A549 (cell line): ENCODE measurements around the gene MYO6. TPM values are rescaled to one million over a fixed set of nuclear protein-coding genes. Genes with fewer than 3 reads are reported as not detected.

Source experiments
- ATAC-seq, 2 experiments: fragments of 200-7000 bp in 1 of 2; fragments of >200 bp in 1 of 2; cut with Nextera tagmentation in 1 of 2; cut with Tn5 transposase in 1 of 2; 3 replicates each; pipeline versions ENCODE4 v1.8.0 to v1.9.1; 2018 to 2020; ENCODE audit warnings: mild to moderate bottlenecking in 1 of 2, moderate library complexity in 1 of 2
- CTCF ChIA-PET: fragments of 300-600 bp; sonication (Branson Sonifier 250); formaldehyde crosslinking; extraction: SDS; loops from one replicate; lab custom pipeline; 2021; ENCODE audit warnings: antibody characterized with exemption, inconsistent platforms; lab: Yijun Ruan, JAX
- POLR2A ChIA-PET: fragments of 350-600 bp; formaldehyde crosslinking; extraction: SDS; loops from one replicate; lab custom pipeline; 2021; ENCODE audit warnings: antibody characterized with exemption, inconsistent platforms; lab: Yijun Ruan, JAX
- DNase-seq, 2 experiments: peaks; one replicate each; pipeline versions ENCODE4 v3.0.0 to v3.0.0-alpha.2; 2011 to 2016; ENCODE audit warnings: low read depth in 1 of 2, low spot score in 1 of 2
- FAIRE-seq: peaks from 2 replicates; lab custom pipeline; 2011; peaks lifted over from hg19 to GRCh38; lab: Jason Lieb, UNC
- H3K27ac ChIP-seq, 2 experiments: fragments of >200 bp; sonication (Bioruptor Twin); formaldehyde crosslinking; 3 replicates each; pipeline ENCODE4 v1.5.1; 2016 to 2017
- H3K4me1 ChIP-seq: fragments of >200 bp; sonication (Bioruptor Twin); formaldehyde crosslinking; 3 replicates; pipeline ENCODE4 v1.6.1; 2016
- H3K4me2 ChIP-seq: fragments of >200 bp; sonication (Bioruptor Twin); formaldehyde crosslinking; 3 replicates; pipeline ENCODE4 v1.6.1; 2016
- H3K4me3 ChIP-seq: fragments of >200 bp; sonication (Bioruptor Twin); formaldehyde crosslinking; 3 replicates; pipeline ENCODE4 v1.5.1; 2016
- H3K9me3 ChIP-seq: fragments of >200 bp; sonication (Bioruptor Twin); formaldehyde crosslinking; 3 replicates; pipeline ENCODE4 v1.6.1; 2016
- ATOH8 ChIP-seq: fragments of 250-450 bp; sonication (Bioruptor Pico); IDR thresholded peaks from 2 replicates; pipeline ENCODE4 v1.5.0; 2020; ENCODE audit warnings: low read depth, mild to moderate bottlenecking, moderate library complexity
- BCL3 ChIP-seq: fragments of >200 bp; sonication (Bioruptor Twin); formaldehyde crosslinking; IDR thresholded peaks from 3 replicates; pipeline ENCODE4 v1.6.1; 2016
- BHLHE40 ChIP-seq: IDR thresholded peaks from 2 replicates; pipeline ENCODE4 v1.6.1; 2012; ENCODE audit warnings: low read depth, low read length, inconsistent platforms
- CBX8 ChIP-seq: fragments of 200-600 bp; sonication (generic); IDR thresholded peaks from 2 replicates; pipeline ENCODE4 v1.6.1; 2016
- CEBPB ChIP-seq, 2 experiments: fragments of >200 bp in 1 of 2; sonication (Bioruptor Twin) in 1 of 2; formaldehyde crosslinking in 1 of 2; IDR thresholded peaks; 2 replicates each; pipeline ENCODE4 v1.6.1; 2012 to 2016
- CHD4 ChIP-seq: fragments of 200-600 bp; sonication (generic); IDR thresholded peaks from 2 replicates; pipeline ENCODE4 v1.6.1; 2016; ENCODE audit warnings: antibody characterized with exemption, mild to moderate bottlenecking, borderline replicate concordance
- EP300 ChIP-seq, 2 experiments: fragments of >200 bp; sonication (Bioruptor Twin); formaldehyde crosslinking; IDR thresholded peaks; 2 replicates in 1 of 2; 3 replicates in 1 of 2; pipeline ENCODE4 v1.6.1; 2016 to 2017
- ESRRA ChIP-seq: fragments of 150-350 bp; IDR thresholded peaks from 2 replicates; pipeline ENCODE4 v1.6.1; 2014; ENCODE audit warnings: mild to moderate bottlenecking, low read length, borderline replicate concordance
- FOSB ChIP-seq: fragments of 250-450 bp; sonication (Bioruptor Pico); IDR thresholded peaks from 2 replicates; pipeline ENCODE4 v1.5.0; 2020; ENCODE audit warnings: mild to moderate bottlenecking, moderate library complexity
- FOSL2 ChIP-seq, 2 experiments: fragments of 450-650 bp in 1 of 2; fragments of >200 bp in 1 of 2; sonication (Bioruptor Twin) in 1 of 2; formaldehyde crosslinking; IDR thresholded peaks; 2 replicates each; pipeline versions ENCODE4 v1.5.0 to v1.6.1; 2016 to 2020; ENCODE audit warnings: mild to moderate bottlenecking in 1 of 2, moderate library complexity in 1 of 2
- HDAC2 ChIP-seq: fragments of 200-600 bp; sonication (generic); IDR thresholded peaks from 2 replicates; pipeline ENCODE4 v1.6.1; 2016
- HMGXB4 ChIP-seq: fragments of 250-450 bp; sonication (Bioruptor Pico); IDR thresholded peaks from 2 replicates; pipeline ENCODE4 v1.5.0; 2021; ENCODE audit warnings: mild to moderate bottlenecking, moderate library complexity, borderline replicate concordance
- JUN ChIP-seq, 2 experiments: fragments of >200 bp; sonication (Bioruptor Twin); formaldehyde crosslinking; IDR thresholded peaks; 2 replicates in 1 of 2; 3 replicates in 1 of 2; pipeline ENCODE4 v1.6.1; 2016 to 2017
- JUNB ChIP-seq: fragments of >200 bp; sonication (Bioruptor Twin); formaldehyde crosslinking; IDR thresholded peaks from 2 replicates; pipeline ENCODE4 v1.6.1; 2016
- KDM5A ChIP-seq: fragments of 200-600 bp; sonication (generic); IDR thresholded peaks from 2 replicates; pipeline ENCODE4 v1.6.1; 2016; ENCODE audit warnings: antibody characterized with exemption, mild to moderate bottlenecking
- MAX ChIP-seq: IDR thresholded peaks from 2 replicates; pipeline ENCODE4 v1.6.1; 2012
- MYC ChIP-seq: IDR thresholded peaks from 2 replicates; pipeline ENCODE4 v1.6.1; 2012; ENCODE audit warnings: mild to moderate bottlenecking, inconsistent platforms, low read length, improper control_type of control experiment, borderline replicate concordance
- NR3C1 ChIP-seq: fragments of >200 bp; sonication (Bioruptor Twin); formaldehyde crosslinking; IDR thresholded peaks from 3 replicates; pipeline ENCODE4 v1.6.1; 2017
- POLR2AphosphoS2 ChIP-seq: conservative IDR thresholded peaks from 2 replicates; pipeline ENCODE4 v1.6.1; 2012; ENCODE audit warnings: low read length, improper control_type of control experiment, inconsistent platforms
- REST ChIP-seq: fragments of 200-600 bp; sonication (generic); IDR thresholded peaks from 2 replicates; pipeline ENCODE4 v1.6.1; 2016; ENCODE audit warnings: antibody characterized with exemption, mild to moderate bottlenecking, moderate library complexity
- RFX5 ChIP-seq: fragments of 450-650 bp; IDR thresholded peaks from 2 replicates; pipeline ENCODE4 v1.7.1; 2014; ENCODE audit warnings: antibody characterized with exemption, mild to moderate bottlenecking, moderate library complexity
- RNF2 ChIP-seq: fragments of 200-600 bp; sonication (generic); IDR thresholded peaks from 2 replicates; pipeline ENCODE4 v1.6.1; 2016; ENCODE audit warnings: low read depth, mild to moderate bottlenecking, antibody characterized with exemption, moderate library complexity, borderline replicate concordance
- SREBF2 ChIP-seq: fragments of 450-650 bp; IDR thresholded peaks from 2 replicates; pipeline ENCODE4 v1.6.1; 2014; ENCODE audit warnings: mild to moderate bottlenecking, moderate library complexity
- TFCP2L1 ChIP-seq: fragments of 250-450 bp; sonication (Bioruptor Pico); IDR thresholded peaks from 2 replicates; pipeline ENCODE4 v1.5.0; 2021; ENCODE audit warnings: mild to moderate bottlenecking
- USF2 ChIP-seq: fragments of 450-650 bp; IDR thresholded peaks from 2 replicates; pipeline ENCODE4 v1.6.1; 2014; ENCODE audit warnings: antibody characterized with exemption
- ZNF302 ChIP-seq: fragments of 250-450 bp; sonication (Bioruptor Pico); IDR thresholded peaks from 2 replicates; pipeline ENCODE4 v1.9.0; 2021; ENCODE audit warnings: inconsistent platforms, mild to moderate bottlenecking, moderate library complexity
- ZSCAN20 ChIP-seq: fragments of 250-450 bp; sonication (Bioruptor Pico); IDR thresholded peaks from 2 replicates; pipeline ENCODE4 v1.8.0; 2022; ENCODE audit warnings: mild to moderate bottlenecking, moderate library complexity
- WGBS: methylation state at CpG from one replicate; pipeline ENCODE4 v1.1.6; 2017; ENCODE audit errors: missing lambda C conversion rate; 5-methylcytosine and 5-hydroxymethylcytosine counted together
- polyA plus RNA-seq, 4 experiments: library from polyadenylated mRNA; depleted of rRNA in 3 of 4; stranded (reverse); fragments of >200 nt; fragmentation: RNase III in 1 of 4; extraction: RNeasy Plus Mini Kit Qiagen cat#74134 plus additional on column Dnase treatment in 1 of 4; gene quantifications; 2 replicates in 3 of 4; 3 replicates in 1 of 4; pipeline ENCODE4 v1.2.3, GENCODE V29; 2011 to 2017

The MYO6 gene
- polyA plus RNA-seq, 2 of the 4 experiments (the other 2 are of a cell fraction), result 10.8 to 17.3 TPM

GRCh38 chr6:75963569-75963968 lies 214.5 kb downstream of the MYO6 start:
- H3K4me2 ChIP-seq, result no peak overlapping the region
- DNase-seq, result no peak
- CTCF ChIA-PET, result no interaction called here
- TF ChIP-seq KDM5A, result no peak
- no peak for TF ChIP-seq CEBPB (IDR thresholded peaks at IDR 0.05)
- TF ChIP-seq MAX, result no peak
- TF ChIP-seq ESRRA, result no peak
- no peak for TF ChIP-seq SREBF2
- TF ChIP-seq FOSL2 (IDR thresholded peaks at IDR 0.05), result no peak
- no peak for TF ChIP-seq FOSL2 (CRISPR knock-in tag; IDR thresholded peaks at IDR 0.05)
- TF ChIP-seq HDAC2, result no peak
- no peak for TF ChIP-seq HMGXB4 (CRISPR knock-in tag)
- no peak for TF ChIP-seq JUNB
- no peak for TF ChIP-seq ZNF302 (CRISPR knock-in tag)
- no peak for TF ChIP-seq JUN (IDR thresholded peaks at IDR 0.05)
- TF ChIP-seq, all 56 proteins: peak for 0
- POLR2A ChIA-PET, result no interaction called here
- 55% methylated on average over 1 of the region's 1 CpG for WGBS
- H3K9me3 ChIP-seq, result no peaks in the 10 kb centered on the region
- H3K4me1 ChIP-seq, result no peaks in the 10 kb centered on the region
- ATAC-seq (no peak), FAIRE-seq (no peak)
- no peak overlapping the region for H3K27ac ChIP-seq
- no peak overlapping the region for H3K4me3 ChIP-seq

- H3K4me2 ChIP-seq, result no peak overlapping the region
- no peak for FAIRE-seq
- TF ChIP-seq FOSB (CRISPR knock-in tag) (no peak), BCL3 (no peak), TFCP2L1 (CRISPR knock-in tag) (no peak), REST (no peak), ZSCAN20 (CRISPR knock-in tag) (no peak), CBX8 (no peak), ATOH8 (CRISPR knock-in tag) (no peak), JUN (IDR thresholded peaks at IDR 0.05) (no peak), EP300 (IDR thresholded peaks at IDR 0.05) (no peak), POLR2AphosphoS2 (no peak), BHLHE40 (no peak), FOSL2 (IDR thresholded peaks at IDR 0.05) (no peak), FOSL2 (CRISPR knock-in tag; IDR thresholded peaks at IDR 0.05) (no peak), NR3C1 (no peak), USF2 (no peak), CHD4 (no peak), RNF2 (no peak), RFX5 (no peak), CEBPB (IDR thresholded peaks at IDR 0.05) (no peak), MYC (no peak), JUNB (no peak)
- TF ChIP-seq, all 56 proteins: peak for 0
- no peak overlapping the region for H3K4me3 ChIP-seq
- no peak for DNase-seq
- no peaks in the 10 kb centered on the region for H3K4me1 ChIP-seq
- no peak overlapping the region for H3K27ac ChIP-seq
- POLR2A ChIA-PET, result no interaction called here
- no peaks in the 10 kb centered on the region for H3K9me3 ChIP-seq
- CTCF ChIA-PET, result no interaction called here
- no peak for ATAC-seq
Measured at GRCh38 chr6:75968143-75968542, 219.1 kb downstream of the MYO6 start.
